Endothelial cell of umbilical vein (primary cell): ENCODE data around the gene ZNF804A.

ENCODE experiments used
- EZH2 ChIP-seq: IDR thresholded peaks from 2 replicates; pipeline ENCODE4 v1.6.1; 2012; ENCODE audit warnings: borderline replicate concordance, low read depth, mild to moderate bottlenecking, moderate library complexity, low read length, inconsistent platforms; ENCODE audit not compliant: severe bottlenecking
- JUN ChIP-seq: IDR thresholded peaks from 2 replicates; pipeline ENCODE4 v1.6.1; 2011; ENCODE audit warnings: borderline replicate concordance, low read depth; ENCODE audit not compliant: insufficient read length, insufficient read depth
- POLR2A ChIP-seq: IDR thresholded peaks from 2 replicates; pipeline ENCODE4 v1.6.1; 2012; ENCODE audit warnings: low read depth, mild to moderate bottlenecking, control low read depth, low read length
- POLR2AphosphoS5 ChIP-seq: IDR thresholded peaks from 2 replicates; pipeline ENCODE4 v1.6.1; 2012; ENCODE audit warnings: low read depth, mild to moderate bottlenecking, control low read depth, low read length, moderate library complexity; ENCODE audit not compliant: insufficient read depth
- TF ChIP-seq, protein P1 (sequence below), 2 donors: IDR thresholded peaks; 1 replicate in 1 of 2; 2 replicates in 1 of 2; pipeline ENCODE4 v1.5.1; 2011; ENCODE audit warnings: low read length in 2 of 2, mild to moderate bottlenecking in 2 of 2, moderate library complexity in 2 of 2, control low read depth in 1 of 2, inconsistent platforms in 1 of 2, low read depth in 1 of 2; ENCODE audit not compliant: insufficient read depth in 1 of 2; ENCODE audit errors: extremely low read depth in 1 of 2
- TF ChIP-seq, protein P2 (sequence below): IDR thresholded peaks from 2 replicates; pipeline ENCODE4 v1.6.1; 2011; ENCODE audit not compliant: insufficient read depth, insufficient read length

DNA sequence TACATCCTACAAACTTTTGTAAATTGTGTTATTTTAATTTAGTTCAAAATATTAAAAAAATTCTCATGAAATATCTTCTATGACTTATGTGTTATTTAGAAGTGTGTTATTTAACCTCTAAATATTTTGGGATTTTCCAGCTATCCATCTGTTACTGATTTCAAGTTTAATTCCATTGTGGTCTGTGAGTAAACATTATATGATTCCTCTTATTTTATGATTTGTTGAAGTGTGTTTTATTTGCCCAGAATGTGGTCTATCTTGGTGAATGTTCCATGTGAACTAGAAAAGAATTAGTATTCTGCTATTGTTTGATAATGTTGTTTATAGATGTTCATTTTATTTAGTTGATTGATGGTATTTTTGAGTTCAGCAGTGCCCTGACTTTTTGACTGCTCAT, 136.0 kb downstream of the ZNF804A start:
- TF ChIP-seq EZH2 (no peak), POLR2A (no peak), POLR2AphosphoS5 (no peak), JUN (no peak)
- TF ChIP-seq, protein P1, sequence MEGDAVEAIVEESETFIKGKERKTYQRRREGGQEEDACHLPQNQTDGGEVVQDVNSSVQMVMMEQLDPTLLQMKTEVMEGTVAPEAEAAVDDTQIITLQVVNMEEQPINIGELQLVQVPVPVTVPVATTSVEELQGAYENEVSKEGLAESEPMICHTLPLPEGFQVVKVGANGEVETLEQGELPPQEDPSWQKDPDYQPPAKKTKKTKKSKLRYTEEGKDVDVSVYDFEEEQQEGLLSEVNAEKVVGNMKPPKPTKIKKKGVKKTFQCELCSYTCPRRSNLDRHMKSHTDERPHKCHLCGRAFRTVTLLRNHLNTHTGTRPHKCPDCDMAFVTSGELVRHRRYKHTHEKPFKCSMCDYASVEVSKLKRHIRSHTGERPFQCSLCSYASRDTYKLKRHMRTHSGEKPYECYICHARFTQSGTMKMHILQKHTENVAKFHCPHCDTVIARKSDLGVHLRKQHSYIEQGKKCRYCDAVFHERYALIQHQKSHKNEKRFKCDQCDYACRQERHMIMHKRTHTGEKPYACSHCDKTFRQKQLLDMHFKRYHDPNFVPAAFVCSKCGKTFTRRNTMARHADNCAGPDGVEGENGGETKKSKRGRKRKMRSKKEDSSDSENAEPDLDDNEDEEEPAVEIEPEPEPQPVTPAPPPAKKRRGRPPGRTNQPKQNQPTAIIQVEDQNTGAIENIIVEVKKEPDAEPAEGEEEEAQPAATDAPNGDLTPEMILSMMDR (IDR thresholded peaks at IDR 0.05; ENCODE audit: extremely low read depth in 1 of 2, insufficient read depth in 1 of 2, low read depth in 1 of 2, low read length in 2 of 2) = no peak
- TF ChIP-seq, protein P2, sequence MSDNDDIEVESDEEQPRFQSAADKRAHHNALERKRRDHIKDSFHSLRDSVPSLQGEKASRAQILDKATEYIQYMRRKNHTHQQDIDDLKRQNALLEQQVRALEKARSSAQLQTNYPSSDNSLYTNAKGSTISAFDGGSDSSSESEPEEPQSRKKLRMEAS = no peak
